ENCODE measurements around the gene GNPDA1.

DNA sequence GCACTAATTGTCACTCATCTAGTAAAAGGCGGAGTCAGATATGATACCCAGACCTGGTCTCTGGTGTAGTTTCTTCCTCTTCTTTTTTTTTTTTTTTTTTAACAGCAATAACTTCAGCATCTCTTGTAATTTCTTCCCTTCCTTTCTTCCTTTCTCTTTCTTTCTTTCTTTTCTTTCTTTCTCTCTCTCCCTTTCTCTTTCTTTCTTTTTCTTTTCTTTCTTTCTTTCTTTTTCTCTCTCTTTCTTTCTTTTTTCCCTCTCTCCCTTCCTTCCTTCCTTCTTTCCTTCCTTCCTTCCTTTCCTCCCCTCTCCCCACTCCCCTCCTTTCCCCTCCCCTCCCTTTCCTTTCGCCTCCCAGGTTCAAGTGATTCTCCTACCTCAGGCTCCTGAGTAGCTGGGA, 25.9 kb upstream of the GNPDA1 start:
- no peak for TF ChIP-seq EZH2 (IDR thresholded peaks at IDR 0.05; ENCODE audit: borderline replicate concordance, low read length)
- TF ChIP-seq, protein P1, sequence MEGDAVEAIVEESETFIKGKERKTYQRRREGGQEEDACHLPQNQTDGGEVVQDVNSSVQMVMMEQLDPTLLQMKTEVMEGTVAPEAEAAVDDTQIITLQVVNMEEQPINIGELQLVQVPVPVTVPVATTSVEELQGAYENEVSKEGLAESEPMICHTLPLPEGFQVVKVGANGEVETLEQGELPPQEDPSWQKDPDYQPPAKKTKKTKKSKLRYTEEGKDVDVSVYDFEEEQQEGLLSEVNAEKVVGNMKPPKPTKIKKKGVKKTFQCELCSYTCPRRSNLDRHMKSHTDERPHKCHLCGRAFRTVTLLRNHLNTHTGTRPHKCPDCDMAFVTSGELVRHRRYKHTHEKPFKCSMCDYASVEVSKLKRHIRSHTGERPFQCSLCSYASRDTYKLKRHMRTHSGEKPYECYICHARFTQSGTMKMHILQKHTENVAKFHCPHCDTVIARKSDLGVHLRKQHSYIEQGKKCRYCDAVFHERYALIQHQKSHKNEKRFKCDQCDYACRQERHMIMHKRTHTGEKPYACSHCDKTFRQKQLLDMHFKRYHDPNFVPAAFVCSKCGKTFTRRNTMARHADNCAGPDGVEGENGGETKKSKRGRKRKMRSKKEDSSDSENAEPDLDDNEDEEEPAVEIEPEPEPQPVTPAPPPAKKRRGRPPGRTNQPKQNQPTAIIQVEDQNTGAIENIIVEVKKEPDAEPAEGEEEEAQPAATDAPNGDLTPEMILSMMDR (conservative IDR thresholded peaks at IDR 0.05 in 1 of 2, IDR thresholded peaks at IDR 0.05 in 1 of 2; ENCODE audit: extremely low read depth in 1 of 2, insufficient read depth in 1 of 2, low read depth in 1 of 2, low read length in 2 of 2), result no peak
